HFF-Myc (cell line): ENCODE results near the gene PHF23.

ENCODE experiments used
- DNase-seq: peaks from one replicate; pipeline ENCODE4 v3.0.0-alpha.2; 2011; ENCODE audit warnings: low read depth; ENCODE audit errors: extremely low read depth
- H3K4me3 ChIP-seq: replicated peaks from 2 replicates; pipeline ENCODE4 v1.5.1; 2011; ENCODE audit warnings: low read depth, mild to moderate bottlenecking, control low read depth, low read length
- CTCF ChIP-seq: IDR thresholded peaks from 2 replicates; pipeline ENCODE4 v1.5.1; 2012; ENCODE audit warnings: mild to moderate bottlenecking, low read depth, low read length, control low read depth; ENCODE audit errors: missing control alignments

Gene PHF23

GRCh38 chr17:7228920-7229319 lies 10.3 kb downstream of the PHF23 start:
- no peak for TF ChIP-seq CTCF
- DNase-seq = no peak
- H3K4me3 ChIP-seq = no peak overlapping the region

GRCh38 chr17:7226721-7227710 lies 12.2 kb downstream of the PHF23 start:
- no peak for DNase-seq
- TF ChIP-seq CTCF = no peak
- no peak overlapping the region for H3K4me3 ChIP-seq

GRCh38 chr17:7225711-7226331 lies 13.4 kb downstream of the PHF23 start:
- no peak overlapping the region for H3K4me3 ChIP-seq
- no peak for TF ChIP-seq CTCF
- DNase-seq = no peak

GRCh38 chr17:7224661-7225111 lies 14.6 kb downstream of the PHF23 start:
- H3K4me3 ChIP-seq = no peak overlapping the region
- no peak for DNase-seq
- TF ChIP-seq CTCF = no peak

GRCh38 chr17:7224110-7224509 lies 15.1 kb downstream of the PHF23 start:
- no peak overlapping the region for H3K4me3 ChIP-seq
- TF ChIP-seq CTCF = no peak
- DNase-seq = no peak

- TF ChIP-seq CTCF = no peak
- DNase-seq = no peak
These were observed 15.9 kb downstream of the PHF23 start for GRCh38 chr17:7223375-7223774.

More at GRCh38 chr17:7223375-7223774, 15.9 kb downstream of the PHF23 start:
- no peak overlapping the region for H3K4me3 ChIP-seq
